Measurements from ENCODE around the gene LYZL4. TPM values are rescaled to one million over a fixed set of nuclear protein-coding genes. Genes with fewer than 3 reads are reported as not detected.

LYZL4 gene
- total RNA-seq, 3 donors from 2014 or later (not counting 1 experiment from before 2014, with no cell fraction given), result not detected

GRCh38 chr3:42403737-42404136 is 6.7 kb downstream of the LYZL4 start:
- no peaks in the 10 kb centered on the region for H3K27me3 ChIP-seq (ENCODE audit: control insufficient read depth, insufficient read depth, low read length)
- ATAC-seq, result no peak
- H3K9me3 ChIP-seq (ENCODE audit: control insufficient read depth, insufficient read depth, low read length), result no peaks in the 10 kb centered on the region
- no peak for TF ChIP-seq CTCF (IDR thresholded peaks at IDR 0.05)
- peaks cover 11 to 16% of the 10 kb centered on the region in 2 donors for H3K27me3 Mint-ChIP-seq (ENCODE audit: low read depth in 2 of 2)
- no peaks in the 10 kb centered on the region for H3K36me3 Mint-ChIP-seq
- no peak overlapping the region for H3K27ac Mint-ChIP-seq
- H3K4me1 ChIP-seq (ENCODE audit: control insufficient read depth, insufficient read depth, low read length), result no peaks in the 10 kb centered on the region
- no peaks in the 10 kb centered on the region for H3K4me1 Mint-ChIP-seq
- H3K9me3 Mint-ChIP-seq, result no peaks in the 10 kb centered on the region
- H3K36me3 ChIP-seq (ENCODE audit: control insufficient read depth, insufficient read depth, low read length), result no peaks in the 10 kb centered on the region
- no peak overlapping the region for H3K4me3 Mint-ChIP-seq
- no peak overlapping the region for H3K27ac ChIP-seq (ENCODE audit: low read length)
- intact Hi-C loops (cut with micrococcal nuclease), result no loop called here
- H3K4me3 ChIP-seq (ENCODE audit: low read length), result no peak overlapping the region
- no peak for DNase-seq
- WGBS (ENCODE audit: insufficient coverage), result 7% methylated on average over 3 of the region's 3 CpGs

- Histone ChIP-seq H3K4me3 (ENCODE audit: low read length) (no peak overlapping the region), H3K9me3 (ENCODE audit: control insufficient read depth, insufficient read depth, low read length) (no peaks in the 10 kb centered on the region), H3K36me3 (ENCODE audit: control insufficient read depth, insufficient read depth, low read length) (no peaks in the 10 kb centered on the region), H3K27ac (ENCODE audit: low read length) (no peak overlapping the region), H3K27me3 (ENCODE audit: control insufficient read depth, insufficient read depth, low read length) (no peaks in the 10 kb centered on the region), H3K4me1 (ENCODE audit: control insufficient read depth, insufficient read depth, low read length) (no peaks in the 10 kb centered on the region)
- Mint-ChIP-seq H3K27me3 (ENCODE audit: low read depth in 2 of 2) (peaks cover 4 to 7% of the 10 kb centered on the region in 2 donors), H3K36me3 (no peaks in the 10 kb centered on the region), H3K27ac (no peak overlapping the region), H3K4me1 (no peaks in the 10 kb centered on the region), H3K4me3 (no peak overlapping the region), H3K9me3 (no peaks in the 10 kb centered on the region)
- intact Hi-C loops (cut with micrococcal nuclease), result no loop called here
- ATAC-seq, result no peak
- 100% methylated on average over 1 of the region's 2 CpGs for WGBS (ENCODE audit: insufficient coverage)
- no peak for DNase-seq
- TF ChIP-seq CTCF (IDR thresholded peaks at IDR 0.05), result no peak
Observed at GRCh38 chr3:42402394-42403096, 7.9 kb downstream of the LYZL4 start.

GRCh38 chr3:42398080-42398479 is 12.3 kb downstream of the LYZL4 start:
- WGBS (ENCODE audit: insufficient coverage), result 86% methylated on average over 2 of the region's 3 CpGs
- no peaks in the 10 kb centered on the region for H3K27me3 ChIP-seq (ENCODE audit: control insufficient read depth, insufficient read depth, low read length)
- H3K27me3 Mint-ChIP-seq (ENCODE audit: low read depth in 2 of 2), result peaks cover 0 to 10% of the 10 kb centered on the region in 2 donors
- H3K4me1 Mint-ChIP-seq, result no peaks in the 10 kb centered on the region
- H3K9me3 Mint-ChIP-seq, result no peaks in the 10 kb centered on the region
- H3K27ac ChIP-seq (ENCODE audit: low read length), result no peak overlapping the region
- no peak for TF ChIP-seq CTCF (IDR thresholded peaks at IDR 0.05)
- H3K36me3 Mint-ChIP-seq, result no peaks in the 10 kb centered on the region
- H3K4me3 Mint-ChIP-seq, result no peak overlapping the region
- H3K36me3 ChIP-seq (ENCODE audit: control insufficient read depth, insufficient read depth, low read length), result no peaks in the 10 kb centered on the region
- no peaks in the 10 kb centered on the region for H3K4me1 ChIP-seq (ENCODE audit: control insufficient read depth, insufficient read depth, low read length)
- ATAC-seq (no peak), DNase-seq (no peak)
- intact Hi-C loops (cut with micrococcal nuclease), result no loop called here
- no peak overlapping the region for H3K27ac Mint-ChIP-seq
- no peak overlapping the region for H3K4me3 ChIP-seq (ENCODE audit: low read length)
- H3K9me3 ChIP-seq (ENCODE audit: control insufficient read depth, insufficient read depth, low read length), result no peaks in the 10 kb centered on the region

GRCh38 chr3:42397644-42398043 is 12.8 kb downstream of the LYZL4 start:
- H3K9me3 Mint-ChIP-seq, result no peaks in the 10 kb centered on the region
- 95% methylated on average over 8 of the region's 8 CpGs for WGBS (ENCODE audit: insufficient coverage)
- H3K4me1 ChIP-seq (ENCODE audit: control insufficient read depth, insufficient read depth, low read length), result no peaks in the 10 kb centered on the region
- H3K27ac ChIP-seq (ENCODE audit: low read length), result no peak overlapping the region
- peaks cover 0 to 8% of the 10 kb centered on the region in 2 donors for H3K27me3 Mint-ChIP-seq (ENCODE audit: low read depth in 2 of 2)
- ATAC-seq (no peak), DNase-seq (no peak)
- no peak overlapping the region for H3K4me3 Mint-ChIP-seq
- H3K27me3 ChIP-seq (ENCODE audit: control insufficient read depth, insufficient read depth, low read length), result no peaks in the 10 kb centered on the region
- no peaks in the 10 kb centered on the region for H3K9me3 ChIP-seq (ENCODE audit: control insufficient read depth, insufficient read depth, low read length)
- TF ChIP-seq CTCF (IDR thresholded peaks at IDR 0.05), result no peak
- no peaks in the 10 kb centered on the region for H3K36me3 ChIP-seq (ENCODE audit: control insufficient read depth, insufficient read depth, low read length)
- no peak overlapping the region for H3K27ac Mint-ChIP-seq
- H3K4me3 ChIP-seq (ENCODE audit: low read length), result no peak overlapping the region
- H3K4me1 Mint-ChIP-seq, result no peaks in the 10 kb centered on the region
- intact Hi-C loops (cut with micrococcal nuclease), result no loop called here
- no peaks in the 10 kb centered on the region for H3K36me3 Mint-ChIP-seq

All from natural killer cell (primary cell).